ENCODE results near the gene SLC9A6. TPM values are rescaled to one million over a fixed set of nuclear protein-coding genes. Genes with fewer than 3 reads are reported as not detected.
A peak's percentile ranks its signal among the peaks of the same experiment; 100 is the strongest.

The SLC9A6 gene
- total and polyA plus RNA-seq, 2 experiments from 2014 or later, result 11.8 to 13.2 TPM

DNA sequence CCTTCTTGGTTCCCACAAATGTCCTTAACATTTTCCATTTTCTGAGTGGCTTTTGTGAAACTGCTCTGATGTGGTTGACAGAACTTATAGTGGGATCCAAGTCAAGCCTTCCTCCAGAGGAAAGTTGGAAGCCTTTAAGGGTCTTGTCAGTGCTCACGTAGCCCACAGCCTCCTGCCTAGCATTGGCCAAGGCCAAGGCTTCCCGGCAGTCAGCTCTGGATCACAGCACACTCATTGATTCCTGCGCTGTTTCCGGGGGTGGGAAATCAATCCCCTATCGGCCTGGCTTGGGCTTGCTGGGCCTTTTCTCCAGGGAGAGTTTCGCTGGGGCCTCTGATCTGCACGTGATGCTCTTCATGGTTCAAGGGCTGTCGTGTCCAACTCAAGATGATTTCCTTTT lies 76.1 kb downstream of the SLC9A6 start:
- no peak overlapping the region for H3K4me3 ChIP-seq
- no peak overlapping the region for H3K27ac ChIP-seq
- H3K4me1 ChIP-seq (ENCODE audit: low read depth), result no peaks in the 10 kb centered on the region
- TF ChIP-seq, protein P1, sequence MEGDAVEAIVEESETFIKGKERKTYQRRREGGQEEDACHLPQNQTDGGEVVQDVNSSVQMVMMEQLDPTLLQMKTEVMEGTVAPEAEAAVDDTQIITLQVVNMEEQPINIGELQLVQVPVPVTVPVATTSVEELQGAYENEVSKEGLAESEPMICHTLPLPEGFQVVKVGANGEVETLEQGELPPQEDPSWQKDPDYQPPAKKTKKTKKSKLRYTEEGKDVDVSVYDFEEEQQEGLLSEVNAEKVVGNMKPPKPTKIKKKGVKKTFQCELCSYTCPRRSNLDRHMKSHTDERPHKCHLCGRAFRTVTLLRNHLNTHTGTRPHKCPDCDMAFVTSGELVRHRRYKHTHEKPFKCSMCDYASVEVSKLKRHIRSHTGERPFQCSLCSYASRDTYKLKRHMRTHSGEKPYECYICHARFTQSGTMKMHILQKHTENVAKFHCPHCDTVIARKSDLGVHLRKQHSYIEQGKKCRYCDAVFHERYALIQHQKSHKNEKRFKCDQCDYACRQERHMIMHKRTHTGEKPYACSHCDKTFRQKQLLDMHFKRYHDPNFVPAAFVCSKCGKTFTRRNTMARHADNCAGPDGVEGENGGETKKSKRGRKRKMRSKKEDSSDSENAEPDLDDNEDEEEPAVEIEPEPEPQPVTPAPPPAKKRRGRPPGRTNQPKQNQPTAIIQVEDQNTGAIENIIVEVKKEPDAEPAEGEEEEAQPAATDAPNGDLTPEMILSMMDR (IDR thresholded peaks at IDR 0.05; ENCODE audit: low read depth, low read length), result no peak
- no peaks in the 10 kb centered on the region for H3K9me3 ChIP-seq (ENCODE audit: low read depth)
- DNase-seq (ENCODE audit: low read depth in 1 of 2, low spot score in 1 of 2), result no peak
- H3K36me3 ChIP-seq, result no peaks in the 10 kb centered on the region
- no peaks in the 10 kb centered on the region for H3K27me3 ChIP-seq

DNA sequence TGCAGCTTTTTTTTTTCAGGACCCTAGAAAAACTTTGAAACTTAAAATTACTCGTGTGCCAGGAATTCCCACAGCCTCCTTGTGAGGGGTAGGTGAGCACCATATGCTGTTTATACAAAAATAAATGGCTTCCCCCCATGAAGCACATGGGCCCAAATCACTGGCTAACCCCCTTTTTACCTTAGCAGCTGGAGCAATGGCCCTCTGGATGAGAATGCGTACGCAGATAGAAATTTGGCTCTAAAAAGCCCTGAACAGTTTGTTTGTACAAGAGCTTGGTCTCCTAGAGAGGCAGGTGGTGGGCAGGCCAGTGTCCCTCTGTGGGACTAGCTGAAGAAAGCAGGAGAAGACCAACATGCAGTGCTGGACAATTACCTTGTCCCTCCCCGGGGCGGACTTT lies 76.5 kb downstream of the SLC9A6 start:
- no peaks in the 10 kb centered on the region for H3K36me3 ChIP-seq

DNA sequence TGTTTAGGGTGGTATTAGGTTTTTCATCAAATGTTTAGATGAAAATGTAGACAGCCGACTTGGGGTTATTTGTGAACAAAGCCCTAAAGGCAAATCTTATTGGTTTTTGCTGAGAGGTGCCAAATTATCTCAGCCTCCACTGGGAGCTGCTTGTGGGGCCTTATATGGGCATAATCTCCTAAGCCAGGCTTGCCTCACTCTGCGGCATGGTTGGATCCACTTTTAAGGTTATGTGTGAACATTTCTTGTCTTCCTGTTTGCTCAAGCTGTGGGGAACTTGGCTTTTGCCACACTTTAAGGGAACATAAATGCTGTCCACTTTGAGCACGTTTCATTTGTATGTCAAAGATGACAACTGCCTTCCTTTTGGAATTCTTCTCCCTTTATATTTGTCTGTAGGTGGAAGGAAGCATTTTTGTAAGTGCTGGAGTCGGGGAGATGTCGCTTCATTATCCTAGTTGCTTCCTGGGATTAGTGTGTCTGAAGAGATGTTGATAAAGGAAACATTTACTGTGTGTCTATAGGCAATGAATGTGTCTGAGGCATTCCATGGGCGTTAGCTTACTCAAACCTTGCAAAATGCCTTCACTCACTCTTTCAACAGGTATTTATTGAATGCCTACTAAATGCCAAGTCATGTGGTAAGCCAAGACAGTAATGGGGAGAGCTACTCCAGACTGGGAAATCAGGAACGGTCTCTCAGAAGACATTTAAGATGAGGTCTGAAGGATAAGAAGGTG lies 78.3 kb downstream of the SLC9A6 start:
- DNase-seq (ENCODE audit: low read depth in 1 of 2, low spot score in 1 of 2), result peak in 1 of 2 donors; percentile 76
- no peak overlapping the region for H3K27ac ChIP-seq
- no peaks in the 10 kb centered on the region for H3K27me3 ChIP-seq
- no peaks in the 10 kb centered on the region for H3K9me3 ChIP-seq (ENCODE audit: low read depth)
- no peaks in the 10 kb centered on the region for H3K4me1 ChIP-seq (ENCODE audit: low read depth)
- TF ChIP-seq, protein P1 (IDR thresholded peaks at IDR 0.05; ENCODE audit: low read depth, low read length), result no peak
- no peak overlapping the region for H3K4me3 ChIP-seq
- H3K36me3 ChIP-seq, result no peaks in the 10 kb centered on the region

More for the DNA sequence above, 76.5 kb downstream of the SLC9A6 start:
- no peak overlapping the region for H3K27ac ChIP-seq
- TF ChIP-seq, protein P1 (IDR thresholded peaks at IDR 0.05; ENCODE audit: low read depth, low read length), result no peak
- H3K27me3 ChIP-seq, result no peaks in the 10 kb centered on the region
- H3K9me3 ChIP-seq (ENCODE audit: low read depth), result no peaks in the 10 kb centered on the region
- no peak for DNase-seq (ENCODE audit: low read depth in 1 of 2, low spot score in 1 of 2)
- no peak overlapping the region for H3K4me3 ChIP-seq
- no peaks in the 10 kb centered on the region for H3K4me1 ChIP-seq (ENCODE audit: low read depth)

DNA sequence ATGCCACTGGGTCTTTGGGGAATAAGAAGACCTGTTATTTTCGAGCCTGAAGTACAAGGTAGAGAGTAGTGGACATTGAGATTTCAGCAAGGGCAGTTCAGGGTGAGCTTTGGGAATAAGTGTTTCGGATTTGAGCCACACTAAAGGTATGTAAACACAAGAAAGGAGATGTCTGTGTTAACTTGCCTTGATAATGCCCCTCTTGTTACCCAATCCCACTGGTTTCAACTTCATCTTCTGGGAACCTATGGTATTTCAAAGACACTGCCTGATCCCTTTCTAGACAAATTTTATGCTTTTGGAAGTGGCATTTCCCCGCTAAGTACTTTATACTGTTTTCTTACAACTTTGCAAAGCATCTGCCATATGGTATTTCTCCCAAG lies 79.4 kb downstream of the SLC9A6 start:
- H3K9me3 ChIP-seq (ENCODE audit: low read depth), result no peaks in the 10 kb centered on the region
- no peak overlapping the region for H3K27ac ChIP-seq
- TF ChIP-seq, protein P1 (IDR thresholded peaks at IDR 0.05; ENCODE audit: low read depth, low read length), result no peak

DNA sequence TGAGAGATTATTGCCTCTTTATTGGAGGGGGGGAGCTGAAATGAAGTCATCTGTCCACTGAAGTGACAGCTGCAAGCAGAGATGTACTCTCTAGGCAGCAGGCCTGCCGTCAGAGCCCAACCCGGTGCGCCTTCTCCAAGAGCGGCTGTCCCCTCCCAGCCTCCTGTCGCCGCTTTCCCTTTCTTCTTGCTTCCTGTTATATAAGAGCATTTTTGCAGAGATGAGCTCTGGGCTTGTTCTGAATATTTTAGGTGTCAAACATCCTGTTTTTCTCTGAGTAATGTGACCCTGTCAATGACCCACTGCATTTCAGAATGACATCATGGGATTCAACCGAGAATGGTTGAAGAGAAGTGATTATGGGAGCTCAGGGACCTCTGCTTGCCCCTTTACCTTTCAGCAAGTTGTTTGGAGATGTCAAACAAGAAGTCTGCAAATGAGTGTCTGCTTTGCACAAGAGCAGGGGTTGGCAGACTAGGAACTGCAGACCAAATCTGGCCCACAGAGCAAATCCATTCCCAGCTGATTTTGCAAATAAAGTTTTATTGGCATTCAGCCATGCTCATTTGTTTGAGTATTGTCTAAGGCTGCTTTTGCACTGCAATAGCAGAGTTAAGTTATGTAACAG lies 79.9 kb downstream of the SLC9A6 start:
- Histone ChIP-seq H3K4me3 (no peak overlapping the region), H3K36me3 (no peaks in the 10 kb centered on the region), H3K27me3 (no peaks in the 10 kb centered on the region), H3K4me1 (ENCODE audit: low read depth) (no peaks in the 10 kb centered on the region), H3K27ac (no peak overlapping the region), H3K9me3 (ENCODE audit: low read depth) (no peaks in the 10 kb centered on the region)
- TF ChIP-seq, protein P1 (IDR thresholded peaks at IDR 0.05; ENCODE audit: low read depth, low read length), result no peak
- DNase-seq (ENCODE audit: low read depth in 1 of 2, low spot score in 1 of 2), result peak; percentile 5 to 52

More for the DNA sequence above, 79.4 kb downstream of the SLC9A6 start:
- H3K4me1 ChIP-seq (ENCODE audit: low read depth), result no peaks in the 10 kb centered on the region
- H3K27me3 ChIP-seq, result no peaks in the 10 kb centered on the region
- H3K36me3 ChIP-seq, result no peaks in the 10 kb centered on the region
- no peak overlapping the region for H3K4me3 ChIP-seq
- no peak for DNase-seq (ENCODE audit: low read depth in 1 of 2, low spot score in 1 of 2)

Data from cardiac muscle cell (in vitro differentiated cells and primary cell).